H9 (cell line): Measurements from ENCODE around the gene FBXO40. TPM values are rescaled to one million over a fixed set of nuclear protein-coding genes. Genes with fewer than 3 reads are reported as not detected.
A peak's percentile ranks its signal among the peaks of the same experiment; 100 is the strongest.

Experiments used
- DNase-seq: peaks from one replicate; pipeline ENCODE4 v3.0.0-alpha.2; 2017
- H2AFZ ChIP-seq: one replicate; pipeline ENCODE4 v1.6.1; 2013; ENCODE audit warnings: mild to moderate bottlenecking, low read length, control low read depth, moderate library complexity
- H2AK5ac ChIP-seq: 2 replicates; pipeline ENCODE4 v1.6.1; 2013; ENCODE audit warnings: low read length, control low read depth, mixed read lengths; ENCODE audit not compliant: insufficient read length
- H2BK120ac ChIP-seq: one replicate; pipeline ENCODE4 v1.6.1; 2013; ENCODE audit warnings: low read depth, mild to moderate bottlenecking, low read length, control low read depth, inconsistent platforms; ENCODE audit not compliant: poor library complexity, severe bottlenecking
- H2BK12ac ChIP-seq: 2 replicates; pipeline ENCODE4 v1.6.1; 2013; ENCODE audit warnings: low read length, control low read depth, mixed read lengths, low read depth; ENCODE audit not compliant: insufficient read length
- H2BK15ac ChIP-seq: 2 replicates; pipeline ENCODE4 v1.6.1; 2013; ENCODE audit warnings: low read depth, low read length, control low read depth
- H2BK20ac ChIP-seq: one replicate; pipeline ENCODE4 v1.6.1; 2013; ENCODE audit warnings: low read depth, mild to moderate bottlenecking, low read length, control low read depth, inconsistent platforms; ENCODE audit not compliant: poor library complexity, severe bottlenecking
- H2BK5ac ChIP-seq: 2 replicates; pipeline ENCODE4 v1.6.1; 2013; ENCODE audit warnings: low read length, control low read depth, mixed read lengths; ENCODE audit not compliant: insufficient read length
- H3K14ac ChIP-seq: 2 replicates; pipeline ENCODE4 v1.6.1; 2013; ENCODE audit warnings: low read length, control low read depth; ENCODE audit not compliant: insufficient read depth
- H3K18ac ChIP-seq: 2 replicates; pipeline ENCODE4 v1.6.1; 2013; ENCODE audit warnings: low read depth, mild to moderate bottlenecking, mixed read lengths, low read length, control low read depth; ENCODE audit not compliant: insufficient read length
- H3K23ac ChIP-seq: 2 replicates; pipeline ENCODE4 v1.6.1; 2013; ENCODE audit warnings: low read length, control low read depth, mixed read lengths, low read depth; ENCODE audit not compliant: insufficient read length
- H3K23me2 ChIP-seq: 2 replicates; pipeline ENCODE4 v1.6.1; 2013; ENCODE audit warnings: low read depth, mild to moderate bottlenecking, mixed read lengths, low read length, control low read depth; ENCODE audit not compliant: insufficient read length, poor library complexity, severe bottlenecking
- H3K27ac ChIP-seq: 2 replicates; pipeline ENCODE4 v1.5.1; 2013; ENCODE audit warnings: low read length, control low read depth, mixed read lengths, low read depth; ENCODE audit not compliant: insufficient read length
- H3K27me3 ChIP-seq: 2 replicates; pipeline ENCODE4 v1.6.1; 2013; ENCODE audit warnings: low read length, control low read depth, inconsistent platforms; ENCODE audit not compliant: insufficient read depth
- H3K4ac ChIP-seq: 2 replicates; pipeline ENCODE4 v1.6.1; 2013; ENCODE audit warnings: low read depth, mild to moderate bottlenecking, control low read depth, inconsistent platforms, low read length, moderate library complexity
- H3K4me1 ChIP-seq: 2 replicates; pipeline ENCODE4 v1.6.1; 2013; ENCODE audit warnings: low read length, control low read depth, inconsistent platforms; ENCODE audit not compliant: insufficient read depth
- H3K4me2 ChIP-seq: 2 replicates; pipeline ENCODE4 v1.6.1; 2013; ENCODE audit warnings: low read length, control low read depth, mixed read lengths; ENCODE audit not compliant: insufficient read length, insufficient read depth
- H3K56ac ChIP-seq: 2 replicates; pipeline ENCODE4 v1.6.1; 2013; ENCODE audit warnings: low read depth, mild to moderate bottlenecking, mixed read lengths, low read length, control low read depth; ENCODE audit not compliant: insufficient read length
- H3K79me1 ChIP-seq: 2 replicates; pipeline ENCODE4 v1.6.1; 2013; ENCODE audit warnings: low read depth, mild to moderate bottlenecking, moderate library complexity, low read length, control low read depth, inconsistent platforms; ENCODE audit not compliant: insufficient read depth, poor library complexity, severe bottlenecking
- H3K79me2 ChIP-seq: 2 replicates; pipeline ENCODE4 v1.6.1; 2013; ENCODE audit warnings: low read length, control low read depth, inconsistent platforms; ENCODE audit not compliant: insufficient read depth
- H3K9ac ChIP-seq: 2 replicates; pipeline ENCODE4 v1.6.1; 2013; ENCODE audit warnings: low read length, control low read depth, mixed read lengths; ENCODE audit not compliant: insufficient read length; ENCODE audit errors: extremely low read depth
- H3K9me3 ChIP-seq: one replicate; pipeline ENCODE4 v1.6.1; 2013; ENCODE audit warnings: low read depth, low read length, inconsistent platforms; ENCODE audit not compliant: control insufficient read depth
- H3T11ph ChIP-seq: one replicate; pipeline ENCODE4 v1.6.1; 2013; ENCODE audit warnings: mild to moderate bottlenecking, low read length, control low read depth, inconsistent platforms
- H4K20me1 ChIP-seq: one replicate; pipeline ENCODE4 v1.6.1; 2013; ENCODE audit not compliant: control insufficient read depth, insufficient read length, insufficient read depth
- H4K5ac ChIP-seq: 2 replicates; pipeline ENCODE4 v1.6.1; 2013; ENCODE audit warnings: low read depth, mild to moderate bottlenecking, mixed read lengths, low read length, control low read depth; ENCODE audit not compliant: insufficient read length
- H4K8ac ChIP-seq: replicated peaks from 2 replicates; pipeline ENCODE4 v1.6.1; 2013; ENCODE audit warnings: low read length, control low read depth, mixed read lengths, low read depth; ENCODE audit not compliant: insufficient read length
- H4K91ac ChIP-seq: 2 replicates; pipeline ENCODE4 v1.6.1; 2013; ENCODE audit warnings: low read depth, mild to moderate bottlenecking, moderate library complexity, mixed read lengths, low read length, control low read depth; ENCODE audit not compliant: insufficient read length
- H3K27ac Mint-ChIP-seq, 3 experiments: 2 replicates in 2 of 3; 3 replicates in 1 of 3; pipeline ENCODE4 v1.8.0; 2020 to 2021; ENCODE audit warnings: mixed read lengths in 3 of 3, mild to moderate bottlenecking in 1 of 3, moderate library complexity in 1 of 3
- H3K27me3 Mint-ChIP-seq: 2 replicates; pipeline ENCODE4 v1.8.0; 2021; ENCODE audit warnings: low read depth, mild to moderate bottlenecking, moderate library complexity, mixed read lengths
- H3K36me3 Mint-ChIP-seq, 3 experiments: 2 replicates in 2 of 3; 3 replicates in 1 of 3; pipeline ENCODE4 v1.8.0; 2020 to 2021; ENCODE audit warnings: low read depth in 3 of 3, mixed read lengths in 3 of 3; ENCODE audit not compliant: insufficient read depth in 1 of 3
- H3K4me1 Mint-ChIP-seq, 2 experiments: 2 replicates each; pipeline ENCODE4 v1.8.0; 2020; ENCODE audit warnings: mixed read lengths in 2 of 2
- H3K4me3 Mint-ChIP-seq, 2 experiments: 2 replicates in 1 of 2; 3 replicates in 1 of 2; pipeline ENCODE4 v1.8.0; 2020 to 2021; ENCODE audit warnings: mild to moderate bottlenecking in 2 of 2, mixed read lengths in 2 of 2, moderate library complexity in 1 of 2
- H3K9me3 Mint-ChIP-seq, 2 experiments: 2 replicates in 1 of 2; 3 replicates in 1 of 2; pipeline ENCODE4 v1.8.0; 2020; ENCODE audit warnings: mild to moderate bottlenecking in 2 of 2, mixed read lengths in 2 of 2, moderate library complexity in 1 of 2
- CTCF ChIP-seq: fragments of 200-600 bp; sonication (generic); conservative IDR thresholded peaks from 3 replicates; pipeline ENCODE4 v1.8.0; 2021; ENCODE audit warnings: antibody characterized with exemption, mild to moderate bottlenecking
- WGBS: extraction: QIAGEN DNeasy Blood & Tissue Kit; methylation state at CpG from one replicate; pipeline ENCODE4 v1.1.7; 2013; ENCODE audit warnings: missing lambda C conversion rate, low lambda C conversion rate, mixed read lengths; ENCODE audit not compliant: insufficient read length; ENCODE audit errors: extremely low coverage; 5-methylcytosine and 5-hydroxymethylcytosine counted together
- total RNA-seq: library from RNA; stranded (reverse); gene quantifications from 2 replicates; pipeline ENCODE4 v1.2.1, GENCODE V29; 2021

Gene FBXO40
- total RNA-seq, 1 experiment from 2014 or later: 0.04 TPM

GRCh38 chr3:121621491-121621890 is 28.3 kb downstream of the FBXO40 start:
- no peak overlapping the region for H3K9ac ChIP-seq
- no peak overlapping the region for H2BK15ac ChIP-seq
- Mint-ChIP-seq H3K4me3 (no peak overlapping the region), H3K27me3 (no peaks in the 10 kb centered on the region; the same call in 1 of the 2 replicates), H3K4me1 (peaks cover 12% of the 10 kb centered on the region in 2 experiments), H3K27ac (no peak overlapping the region), H3K36me3 (no peaks in the 10 kb centered on the region), H3K9me3 (no peaks in the 10 kb centered on the region; a peak in 1 of 5 replicates)
- no peak overlapping the region for H3K27ac ChIP-seq
- no peak overlapping the region for H3K4me2 ChIP-seq
- H3K4me1 ChIP-seq: peaks cover 6% of the 10 kb centered on the region
- no peak overlapping the region for H2BK120ac ChIP-seq
- H4K5ac ChIP-seq: no peak overlapping the region
- H3K23me2 ChIP-seq: no peaks in the 10 kb centered on the region
- no peak overlapping the region for H4K8ac ChIP-seq
- H4K91ac ChIP-seq: peak overlapping the region; percentile 31
- no peaks in the 10 kb centered on the region for H3K9me3 ChIP-seq
- H3K23ac ChIP-seq: no peak overlapping the region
- no peak overlapping the region for H2BK20ac ChIP-seq
- WGBS: no CpG with 5 or more reads among the region's 6 CpGs
- H3K4ac ChIP-seq: no peak overlapping the region
- no peak overlapping the region for H3K56ac ChIP-seq
- H4K20me1 ChIP-seq: no peaks in the 10 kb centered on the region
- no peak overlapping the region for H2BK5ac ChIP-seq
- H2BK12ac ChIP-seq: no peak overlapping the region
- H3T11ph ChIP-seq: no peak overlapping the region
- H3K79me2 ChIP-seq: no peaks in the 10 kb centered on the region
- H2AFZ ChIP-seq: no peak overlapping the region
- H3K18ac ChIP-seq: no peak overlapping the region
- DNase-seq: no peak
- H2AK5ac ChIP-seq: no peak overlapping the region
- no peaks in the 10 kb centered on the region for H3K79me1 ChIP-seq
- H3K14ac ChIP-seq: no peak overlapping the region
- TF ChIP-seq CTCF: no peak
- H3K27me3 ChIP-seq: no peaks in the 10 kb centered on the region
